GM23338 (cell line): ENCODE data around the gene JDP2.

Experiments
- CREB1 ChIP-seq: fragments of 250-450 bp; sonication (Bioruptor Pico); IDR thresholded peaks from 2 replicates; pipeline ENCODE4 v1.5.0; 2020; ENCODE audit warnings: low read depth, mild to moderate bottlenecking, moderate library complexity
- CTCF ChIP-seq, 2 experiments: fragments of 200-600 bp in 1 of 2; sonication (generic) in 1 of 2; conservative IDR thresholded peaks; 2 replicates each; pipeline versions ENCODE4 v1.5.1 to v1.6.1; 2016 to 2017; ENCODE audit warnings: antibody characterized with exemption in 2 of 2, low read depth in 2 of 2, mild to moderate bottlenecking in 2 of 2, moderate library complexity in 1 of 2
- EZH2phosphoT487 ChIP-seq: fragments of 200-600 bp; sonication (generic); IDR thresholded peaks from one replicate; pipeline ENCODE4 v1.8.1; 2018; ENCODE audit warnings: antibody characterized with exemption; ENCODE audit not compliant: unreplicated experiment
- POLR2AphosphoS5 ChIP-seq: IDR thresholded peaks from 2 replicates; pipeline ENCODE4 v1.6.1; 2016; ENCODE audit warnings: antibody characterized with exemption, low read depth
- REST ChIP-seq: IDR thresholded peaks from one replicate; pipeline ENCODE4 v1.6.1; 2018; ENCODE audit warnings: antibody characterized with exemption; ENCODE audit not compliant: unreplicated experiment
- STAT1 ChIP-seq: IDR thresholded peaks from one replicate; pipeline ENCODE4 v1.6.1; 2016; ENCODE audit warnings: antibody characterized with exemption; ENCODE audit not compliant: unreplicated experiment
- ZNF331 ChIP-seq: fragments of 250-450 bp; sonication (Bioruptor Pico); IDR thresholded peaks from 2 replicates; pipeline ENCODE4 v1.5.0; 2020; ENCODE audit warnings: low read depth, mild to moderate bottlenecking, moderate library complexity

DNA sequence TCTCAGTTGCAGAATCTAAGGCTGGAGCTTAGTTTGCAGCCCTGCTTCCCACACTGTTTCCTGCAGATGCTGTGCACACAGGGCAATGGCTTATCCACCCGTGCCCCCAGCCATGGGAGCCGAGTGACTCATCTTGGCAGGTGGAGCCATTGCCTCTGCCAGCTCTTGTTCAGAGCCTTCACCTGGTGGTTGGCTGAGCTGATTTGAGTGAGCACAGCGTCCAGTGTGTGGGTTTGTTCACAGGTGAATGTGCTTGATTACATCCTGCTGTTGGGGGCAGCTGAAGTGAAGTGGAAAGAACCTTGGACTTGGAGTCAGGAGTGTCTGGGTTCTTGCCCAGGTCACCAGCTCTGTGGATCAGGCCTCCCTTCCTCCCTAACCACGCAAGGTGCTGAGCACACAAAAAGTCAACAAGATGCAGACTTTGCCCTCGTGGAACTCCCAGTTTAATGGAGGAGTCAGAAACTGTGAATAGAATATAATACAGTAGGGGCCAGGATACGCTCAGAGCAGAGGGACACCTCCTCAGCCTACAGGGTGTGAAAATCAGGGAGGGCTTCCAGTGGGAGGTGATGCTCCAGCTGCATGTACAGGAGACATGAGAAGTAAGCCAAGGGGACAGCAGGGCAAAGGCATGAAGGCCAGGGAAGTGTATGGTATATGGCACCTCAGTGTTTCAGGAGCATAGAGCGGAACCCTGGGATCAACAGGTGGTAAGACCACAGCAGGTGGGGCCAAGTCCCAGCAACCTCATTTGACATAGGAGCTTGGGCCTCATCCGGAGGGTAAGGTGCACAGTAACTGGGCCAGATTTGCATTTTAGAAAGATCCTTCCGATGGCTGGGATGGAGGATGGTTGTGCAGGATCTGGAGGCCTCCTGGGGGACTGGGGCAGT is 22.8 kb downstream of the JDP2 start:
- TF ChIP-seq STAT1 (no peak), CTCF (conservative IDR thresholded peaks at IDR 0.05; ENCODE audit: low read depth in 2 of 2) (no peak), POLR2AphosphoS5 (no peak), EZH2phosphoT487 (no peak), CREB1 (CRISPR knock-in tag) (no peak), REST (no peak), ZNF331 (no peak)
